H1 (cell line): ENCODE results near the gene SMIM38.
"Not testable (repeated sequence)": the region's sequence is repeated elsewhere in the genome, so short reads cannot be mapped to it uniquely, and the experiment has no call there.

Experiments
- EZH2 ChIP-seq: fragments of 200-600 bp; sonication (generic); IDR thresholded peaks from 2 replicates; pipeline ENCODE4 v1.7.1; 2012; ENCODE audit warnings: low read depth, mild to moderate bottlenecking, moderate library complexity, low read length, inconsistent platforms; ENCODE audit not compliant: severe bottlenecking
- TF ChIP-seq, protein P1 (sequence below): IDR thresholded peaks from 2 replicates; pipeline ENCODE4 v1.6.1; 2012; ENCODE audit warnings: inconsistent platforms

- TF ChIP-seq, protein P1, sequence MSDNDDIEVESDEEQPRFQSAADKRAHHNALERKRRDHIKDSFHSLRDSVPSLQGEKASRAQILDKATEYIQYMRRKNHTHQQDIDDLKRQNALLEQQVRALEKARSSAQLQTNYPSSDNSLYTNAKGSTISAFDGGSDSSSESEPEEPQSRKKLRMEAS, result not testable (repeated sequence)
- not testable (repeated sequence) for TF ChIP-seq EZH2
Observed at GRCh38 chr11:69140161-69140560, 15.6 kb upstream of the SMIM38 start.
